NCI-H2029 (cell line): ENCODE measurements around the gene MEGF9.
"Not testable (repeated sequence)": the region's sequence is repeated elsewhere in the genome, so short reads cannot be mapped to it uniquely, and the experiment has no call there.

ENCODE experiments used
- DNase-seq: peaks from one replicate; lab custom pipeline; 2025; lab: John Stamatoyannopoulos, UW

MEGF9 gene

DNA sequence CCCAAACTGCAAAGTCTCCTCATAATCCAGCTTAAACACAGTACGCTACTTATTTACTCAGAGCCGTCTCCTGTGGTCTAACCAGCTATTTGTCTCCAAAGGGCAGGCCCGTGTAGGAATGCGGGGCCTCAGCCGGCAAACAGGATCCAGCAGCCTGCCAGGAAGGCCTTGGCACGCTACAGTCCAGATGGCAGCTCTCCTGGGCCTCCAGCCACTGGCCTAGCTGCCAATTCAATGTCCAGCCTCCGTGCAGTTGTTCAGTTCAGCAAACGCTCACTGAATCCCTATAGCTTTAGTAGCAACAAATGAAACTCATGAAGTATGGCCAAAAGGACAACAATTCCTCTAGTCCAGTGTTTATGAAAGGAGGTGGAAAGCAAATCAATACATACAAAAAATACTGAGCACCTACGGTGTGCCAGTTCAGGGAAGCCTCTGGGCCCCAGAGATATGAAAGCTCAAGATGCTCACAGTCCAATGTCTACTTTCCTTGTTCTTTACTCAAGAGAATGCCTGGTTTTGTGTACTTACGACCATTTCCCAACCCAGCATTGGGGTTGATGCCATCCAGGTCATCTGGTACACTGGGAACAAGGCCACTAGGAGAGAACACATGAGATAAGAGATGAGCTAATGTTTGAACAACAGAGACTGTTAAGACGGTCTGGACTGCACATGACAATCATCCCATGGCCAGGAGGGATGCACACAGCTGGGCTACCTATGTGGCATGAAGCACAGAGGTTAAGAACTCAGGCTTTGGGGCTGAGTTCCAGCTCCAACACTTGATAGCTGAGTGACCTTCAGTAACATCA is 142.6 kb downstream of the MEGF9 start:
- DNase-seq: no peak

- no peak for DNase-seq
Observed at GRCh38 chr9:120570296-120570695, 144.0 kb downstream of the MEGF9 start.

DNA sequence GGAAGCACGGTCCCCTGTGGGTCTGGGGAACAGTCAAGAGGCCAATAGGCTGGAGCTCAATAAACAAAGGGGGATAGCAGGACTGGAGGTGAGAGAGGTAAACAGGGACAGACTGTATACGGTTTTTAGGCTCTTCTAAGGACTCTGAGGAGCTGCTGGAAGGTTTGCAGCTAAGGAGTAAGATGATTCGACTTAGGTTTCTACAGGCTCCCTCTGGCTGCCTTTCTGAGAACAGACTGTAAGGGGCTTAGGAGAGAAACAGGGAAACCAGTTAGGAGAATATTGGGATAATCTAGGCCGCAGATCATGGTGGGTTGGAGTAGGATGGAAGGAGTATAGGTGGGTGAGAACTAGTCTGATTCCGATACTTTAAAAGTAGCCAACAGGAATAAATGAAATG is 144.7 kb downstream of the MEGF9 start:
- no peak for DNase-seq

GRCh38 chr9:120568816-120569215 is 145.5 kb downstream of the MEGF9 start:
- no peak for DNase-seq

DNA sequence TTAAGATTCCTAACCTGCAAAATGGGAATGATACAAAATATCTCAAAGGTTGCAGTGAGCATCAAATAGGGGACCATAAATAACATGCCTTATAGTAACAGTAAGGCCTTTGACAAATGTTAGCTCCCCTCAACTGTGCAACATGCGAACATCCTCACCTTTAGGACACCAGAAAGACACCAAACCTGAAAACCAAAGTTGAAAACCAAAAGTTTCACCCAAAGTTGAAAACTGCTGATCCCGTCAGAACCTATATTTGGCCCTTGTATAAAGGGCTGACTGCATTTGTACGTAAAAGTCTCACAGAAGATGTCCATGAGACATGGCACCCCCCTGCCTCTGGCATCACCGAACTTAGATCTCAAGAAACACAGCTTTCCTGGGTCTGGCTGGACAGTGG is 146.4 kb downstream of the MEGF9 start:
- DNase-seq: no peak

- no peak for DNase-seq
Observed at GRCh38 chr9:120567081-120567480, 147.2 kb downstream of the MEGF9 start.

- DNase-seq: no peak
Observed at GRCh38 chr9:120564589-120564988, 149.7 kb downstream of the MEGF9 start.

GRCh38 chr9:120562861-120563443 is 151.3 kb downstream of the MEGF9 start:
- no peak for DNase-seq

DNA sequence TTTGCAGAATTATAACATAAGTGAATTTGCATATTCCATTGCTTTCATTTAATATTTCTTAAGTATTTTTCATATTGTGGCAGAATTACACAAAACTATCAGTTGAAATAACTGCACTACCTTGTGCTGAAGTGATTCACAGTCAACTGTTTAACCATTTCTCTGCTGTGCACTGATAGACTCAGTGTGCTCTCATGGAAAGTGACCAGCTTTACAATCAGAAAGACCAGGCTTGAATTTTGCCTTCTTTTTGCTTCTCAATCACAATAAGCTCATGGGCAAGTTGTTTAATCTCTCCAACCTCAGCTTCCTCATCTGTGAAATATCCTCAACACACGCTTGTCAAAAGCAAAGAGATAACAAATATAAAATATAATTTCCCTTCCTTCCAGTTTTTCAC is 152.6 kb downstream of the MEGF9 start:
- DNase-seq: no peak

GRCh38 chr9:120559546-120559945 is 154.7 kb downstream of the MEGF9 start:
- no peak for DNase-seq

DNA sequence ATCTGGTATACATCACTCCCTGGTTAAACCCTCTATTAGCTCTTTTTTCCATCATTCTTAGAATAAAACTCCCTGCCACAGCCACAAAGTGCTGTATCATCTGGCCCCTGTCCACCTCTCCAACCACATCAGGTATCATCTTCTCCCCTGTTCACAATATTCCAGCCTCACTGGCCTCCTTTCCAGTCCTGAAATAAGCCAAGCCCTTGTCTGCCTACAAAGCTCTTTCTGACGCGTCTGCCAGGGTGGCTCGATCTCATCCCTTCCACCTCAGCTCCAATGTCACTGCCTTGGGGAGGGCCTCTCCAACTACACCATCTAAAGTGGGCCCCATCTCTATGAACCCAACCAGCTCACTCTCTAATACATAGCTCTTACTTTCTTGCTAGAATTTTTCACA is 155.8 kb downstream of the MEGF9 start:
- no peak for DNase-seq

DNA sequence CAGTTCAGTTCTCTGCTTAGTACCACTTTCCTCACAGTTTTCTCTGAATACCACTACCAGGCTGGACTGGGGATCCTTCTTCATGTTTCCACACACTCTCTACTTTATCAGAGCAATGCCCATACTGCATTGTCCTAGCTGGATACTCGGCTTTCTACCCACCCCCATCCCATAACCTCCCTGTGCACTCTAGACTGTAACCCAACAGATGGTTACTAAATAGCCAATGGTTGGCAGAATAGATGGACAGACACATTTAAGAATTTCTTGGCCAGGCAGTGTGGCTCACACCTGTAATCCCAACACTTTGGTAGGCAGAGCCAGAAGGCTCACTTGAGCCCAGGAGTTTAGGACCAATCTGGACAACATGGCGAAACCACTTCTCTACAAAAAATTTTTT is 157.1 kb downstream of the MEGF9 start:
- DNase-seq: no peak

GRCh38 chr9:120556775-120557174 is 157.5 kb downstream of the MEGF9 start:
- DNase-seq: no peak

- no peak for DNase-seq
Observed at GRCh38 chr9:120555839-120556238, 158.4 kb downstream of the MEGF9 start.

DNA sequence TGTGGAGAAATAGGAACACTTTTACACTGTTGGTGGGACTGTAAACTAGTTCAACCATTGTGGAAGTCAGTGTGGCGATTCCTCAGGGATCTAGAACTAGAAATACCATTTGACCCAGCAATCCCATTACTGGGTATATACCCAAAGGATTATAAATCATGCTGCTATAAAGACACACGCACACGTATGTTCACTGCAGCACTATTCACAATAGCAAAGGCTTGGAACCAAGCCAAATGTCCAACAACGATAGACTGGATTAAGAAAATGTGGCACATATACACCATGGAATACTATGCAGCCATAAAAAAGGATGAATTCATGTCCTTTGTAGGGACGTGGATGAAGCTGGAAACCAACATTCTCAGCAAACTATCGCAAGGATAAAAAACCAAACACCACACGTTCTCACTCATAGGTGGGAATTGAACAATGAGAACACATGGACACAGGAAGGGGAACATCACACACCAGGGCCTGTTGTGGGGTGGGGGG is 162.0 kb downstream of the MEGF9 start:
- not testable (repeated sequence) for DNase-seq
